Hindlimb muscle (tissue), 1 donor: Measurements from ENCODE around the gene VWA2. TPM values are rescaled to one million over a fixed set of nuclear protein-coding genes. Genes with fewer than 3 reads are reported as not detected.

Experiments used
- DNase-seq: peaks from one replicate; pipeline ENCODE4 v3.0.0-alpha.2; 2013
- polyA plus RNA-seq: library from polyadenylated mRNA; unstranded; fragments of 120-200 nt; gene quantifications from one replicate; pipeline ENCODE4 v1.2.1, GENCODE V29; 2013; ENCODE audit not compliant: insufficient read length

VWA2 gene
- polyA plus RNA-seq, 1 donor = 0.34 TPM

DNA sequence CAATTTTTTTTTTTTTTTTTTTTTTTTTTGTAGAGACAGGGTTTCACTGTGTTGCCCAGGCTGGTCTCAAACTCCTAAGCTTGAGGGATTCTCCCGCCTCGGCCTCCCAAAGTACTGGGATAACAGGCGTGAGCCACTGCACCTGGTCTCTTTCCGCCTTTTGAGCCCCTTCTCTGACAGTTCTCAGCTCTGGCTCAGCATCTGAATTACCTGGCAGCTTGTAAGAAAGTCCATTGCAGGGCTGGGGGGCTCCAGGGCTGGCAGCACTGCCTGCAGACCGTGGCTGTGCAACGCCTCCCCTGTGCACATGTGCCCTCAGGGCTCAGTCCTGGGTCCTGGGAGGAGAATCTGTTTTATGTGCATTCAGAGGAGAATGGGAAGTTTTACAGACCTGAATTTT lies 37.6 kb downstream of the VWA2 start:
- no peak for DNase-seq

DNA sequence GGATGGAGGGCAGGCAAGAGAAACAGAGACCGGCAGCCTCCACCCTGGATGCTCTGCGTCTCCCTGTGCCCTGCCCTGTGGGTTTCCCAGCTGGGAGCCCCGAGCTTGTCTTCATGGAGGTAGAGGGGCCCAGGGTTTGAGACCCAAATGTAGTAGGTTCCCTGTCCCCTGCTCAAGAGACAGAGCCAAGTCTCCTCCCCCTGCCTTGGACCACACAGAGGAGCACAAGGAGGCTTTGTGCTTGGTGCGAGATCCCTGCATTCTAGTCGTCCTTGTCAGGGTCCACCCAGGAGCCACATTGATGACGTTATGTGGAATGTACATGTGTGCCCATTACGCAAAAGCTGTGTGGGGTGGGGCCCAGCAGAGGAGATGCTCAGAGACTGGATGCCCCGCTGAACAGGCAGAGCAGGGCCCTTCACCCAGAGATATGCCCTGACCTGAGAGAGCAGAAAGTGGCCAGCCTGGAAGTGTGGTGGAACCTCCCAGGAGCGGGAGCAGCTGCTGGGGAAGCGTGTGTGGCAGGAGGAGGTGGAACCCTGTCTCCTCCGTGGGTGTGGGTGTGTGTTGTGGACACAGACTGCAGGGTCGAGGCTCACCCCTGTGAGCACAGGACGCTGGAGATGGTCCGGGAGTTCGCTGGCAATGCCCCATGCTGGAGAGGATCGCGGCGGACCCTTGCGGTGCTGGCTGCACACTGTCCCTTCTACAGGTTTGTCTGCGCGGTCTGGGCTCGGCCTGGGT lies 39.3 kb downstream of the VWA2 start:
- no peak for DNase-seq

DNA sequence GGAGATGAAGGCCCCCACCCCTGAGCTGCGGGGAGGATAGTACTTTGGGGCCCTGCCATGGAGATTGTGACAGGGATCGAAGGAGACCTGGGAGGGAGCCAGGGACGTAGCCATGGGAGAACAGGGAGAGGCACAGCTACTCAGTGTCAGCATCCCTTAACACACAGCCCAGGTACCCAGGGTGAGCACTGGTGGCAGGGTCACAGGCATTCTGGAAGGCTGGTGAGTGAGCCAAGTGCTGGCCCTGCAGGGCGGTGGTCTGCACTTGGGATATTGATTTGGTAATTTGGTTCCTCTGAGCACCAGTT lies 39.8 kb downstream of the VWA2 start:
- no peak for DNase-seq

- no peak for DNase-seq
These were observed 40.2 kb downstream of the VWA2 start for GRCh38 chr10:114279289-114279688.

DNA sequence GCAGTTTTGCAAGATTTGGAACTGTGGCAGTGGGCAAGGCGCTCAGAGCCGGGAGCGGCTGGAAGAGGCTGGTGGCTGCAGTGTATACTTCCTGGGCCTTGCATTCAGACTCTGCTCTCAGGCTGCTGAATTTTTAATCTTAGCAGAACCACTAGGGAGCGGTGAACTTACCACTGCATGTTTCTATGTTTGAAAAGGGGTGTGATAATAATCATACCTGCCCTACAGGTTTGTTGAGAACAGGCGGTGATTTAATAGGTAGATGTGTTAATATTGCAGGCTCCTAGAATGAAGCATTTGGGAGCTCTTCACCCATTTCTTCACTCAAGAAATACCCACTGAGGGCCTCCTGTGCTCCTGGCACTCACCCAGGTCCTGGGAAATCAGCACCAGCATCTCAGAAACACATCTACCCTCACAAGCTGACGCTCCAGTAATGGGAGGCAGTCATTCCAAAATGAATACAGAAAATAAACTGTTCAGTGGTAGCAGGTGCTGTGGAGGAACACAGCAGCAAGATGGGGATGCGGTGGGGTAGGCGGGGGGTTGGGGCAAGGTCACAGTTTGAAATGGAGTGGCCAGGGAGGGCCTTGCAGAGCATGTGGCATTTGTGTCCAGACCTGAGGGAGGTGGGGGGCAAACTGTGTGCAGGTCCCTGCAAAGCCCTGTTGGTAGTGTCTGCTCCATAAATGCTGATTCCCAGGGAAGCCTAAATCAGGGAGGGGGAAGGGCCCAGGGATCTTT lies 41.0 kb downstream of the VWA2 start:
- no peak for DNase-seq

- no peak for DNase-seq
These were observed 42.0 kb downstream of the VWA2 start for GRCh38 chr10:114281006-114281405.

DNA sequence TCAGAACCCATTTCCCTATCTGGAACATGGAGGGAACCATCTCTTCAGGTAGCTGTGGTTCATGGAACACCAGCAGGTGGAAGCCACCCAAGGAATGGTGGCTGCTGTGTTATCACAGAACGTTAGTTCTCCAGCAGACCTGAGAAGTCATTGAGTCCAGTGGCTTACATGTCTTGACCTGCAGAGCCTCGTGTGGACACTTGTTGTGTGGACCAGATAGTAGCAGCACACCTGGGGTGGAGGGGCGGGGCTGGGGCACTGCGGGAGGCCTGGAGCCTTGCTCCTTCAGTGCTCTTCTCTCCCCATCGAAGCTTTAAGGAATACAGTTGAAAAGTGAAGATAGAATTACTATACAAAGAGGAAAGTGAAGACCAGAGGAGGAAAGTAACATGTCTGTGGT lies 42.4 kb downstream of the VWA2 start:
- DNase-seq = no peak

DNA sequence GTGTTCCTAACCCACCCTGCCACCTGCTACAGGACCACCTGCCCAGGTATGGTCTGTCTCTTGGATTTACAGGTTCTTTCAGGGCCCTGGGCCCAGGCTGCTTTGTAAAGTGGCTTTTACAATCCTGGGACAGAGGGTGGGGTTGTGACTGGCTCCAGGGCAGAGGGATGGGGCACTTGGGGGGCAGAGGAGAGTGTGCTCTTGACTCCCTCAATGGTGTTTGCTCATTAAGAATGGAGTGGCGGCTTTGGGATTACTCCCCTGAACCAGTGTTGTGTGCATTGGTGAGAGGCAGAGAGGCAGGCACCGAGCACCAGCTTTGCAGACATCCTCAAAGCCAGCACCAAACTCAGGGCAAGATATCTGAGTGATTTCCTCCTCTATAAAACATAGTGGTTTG lies 43.5 kb downstream of the VWA2 start:
- no peak for DNase-seq

DNA sequence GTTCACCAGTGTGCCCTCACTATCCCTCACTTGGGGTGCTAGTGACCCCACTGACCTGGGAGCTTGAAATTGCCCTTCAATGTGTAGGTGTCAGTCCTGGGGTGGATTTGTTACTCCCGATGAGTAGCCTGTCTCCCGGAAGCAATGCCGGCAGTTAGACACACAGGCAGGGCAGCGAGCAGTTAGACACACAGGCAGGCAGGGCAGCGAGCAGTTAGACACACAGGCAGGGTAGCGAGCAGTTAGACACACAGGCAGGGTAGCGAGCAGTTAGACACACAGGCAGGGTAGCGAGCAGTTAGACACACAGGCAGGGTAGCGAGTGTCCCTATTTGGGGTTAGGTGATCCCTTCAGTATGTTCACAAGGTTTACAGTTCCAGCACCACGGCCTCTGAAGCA lies 44.0 kb downstream of the VWA2 start:
- DNase-seq = no peak

DNA sequence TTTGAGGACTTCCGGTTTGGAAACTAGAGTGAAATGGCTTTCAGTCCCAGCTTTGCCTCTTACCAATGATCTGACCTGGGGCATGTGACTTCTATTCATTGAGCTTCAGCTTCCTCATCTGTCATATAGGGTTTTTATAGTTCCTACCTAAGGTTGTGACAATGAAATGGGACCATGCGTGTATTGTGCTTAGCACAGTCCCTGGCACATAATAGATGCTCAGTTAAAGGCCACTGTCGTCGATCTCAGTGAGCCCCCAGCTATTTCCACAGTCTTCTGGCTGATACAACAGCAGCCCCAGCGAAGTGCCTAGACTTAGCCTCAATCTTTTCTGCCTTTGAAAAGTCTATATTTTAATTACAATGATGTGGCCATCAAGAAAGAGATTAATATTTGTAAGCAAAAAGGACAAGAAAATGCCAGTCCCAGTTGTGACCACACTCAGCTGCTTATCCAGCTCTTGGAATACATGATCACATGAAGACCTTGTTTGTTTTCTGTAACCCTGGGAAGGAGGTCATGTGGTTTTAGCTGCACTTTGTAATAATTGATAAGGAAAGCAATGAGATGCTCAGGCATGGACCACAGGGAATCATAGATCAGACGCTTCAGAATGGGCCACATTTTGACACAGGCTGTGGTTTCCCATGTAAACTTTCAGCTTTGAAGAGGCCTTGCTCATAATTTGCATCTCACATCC lies 44.6 kb downstream of the VWA2 start:
- DNase-seq = no peak

DNA sequence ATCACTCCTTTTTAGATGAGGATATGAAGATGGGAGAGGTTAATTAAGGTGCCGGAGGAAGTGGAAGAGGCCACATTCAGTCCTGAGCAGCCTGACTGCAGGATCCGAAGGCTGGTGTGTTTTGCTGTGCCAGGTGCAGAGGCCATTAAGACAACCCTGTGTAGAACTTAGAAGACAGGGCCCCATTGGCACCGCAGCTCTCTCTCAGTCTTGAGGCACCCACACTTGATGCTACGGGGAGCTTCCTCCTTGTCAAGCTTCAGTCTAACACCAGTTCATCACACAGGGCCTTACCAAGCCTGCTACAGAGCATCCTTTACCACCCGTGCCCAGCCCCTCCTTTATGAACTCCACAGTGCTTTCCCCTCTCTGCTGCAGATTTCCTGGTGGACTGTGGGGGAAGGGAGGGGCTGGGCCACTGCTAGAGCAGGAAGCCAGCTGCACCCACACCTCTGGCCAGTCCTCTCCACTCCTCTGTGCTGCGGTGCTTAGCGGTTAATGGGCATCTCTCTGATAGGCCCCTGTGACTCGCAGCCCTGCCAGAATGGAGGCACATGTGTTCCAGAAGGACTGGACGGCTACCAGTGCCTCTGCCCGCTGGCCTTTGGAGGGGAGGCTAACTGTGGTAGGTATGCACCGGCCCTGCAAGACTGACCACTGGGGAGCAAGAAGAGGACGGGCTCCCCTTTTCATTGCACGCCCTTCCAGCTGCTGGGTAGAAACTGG lies 45.5 kb downstream of the VWA2 start:
- DNase-seq = no peak

- DNase-seq = no peak
These were observed 46.9 kb downstream of the VWA2 start for GRCh38 chr10:114285961-114286441.

DNA sequence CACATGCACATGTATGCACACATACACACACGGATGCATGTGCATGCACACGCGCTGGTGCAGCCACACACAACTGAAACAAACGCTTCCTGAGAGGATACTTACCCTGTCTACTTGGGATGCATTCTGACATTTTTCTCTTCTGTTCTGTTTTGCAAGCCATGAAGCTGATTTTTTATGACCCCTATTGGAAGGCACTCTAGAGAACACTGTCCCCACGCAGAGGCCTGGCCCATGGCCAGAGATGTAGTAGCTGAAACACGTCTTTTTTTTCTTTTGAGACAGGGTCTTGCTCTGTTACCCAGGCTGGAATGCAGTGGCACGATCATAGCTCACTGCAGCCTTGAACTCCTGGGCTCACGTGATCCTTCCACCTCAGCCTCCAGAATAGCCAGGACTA lies 47.9 kb downstream of the VWA2 start:
- DNase-seq = no peak

GRCh38 chr10:114288424-114289095 lies 49.5 kb downstream of the VWA2 start:
- DNase-seq = no peak

DNA sequence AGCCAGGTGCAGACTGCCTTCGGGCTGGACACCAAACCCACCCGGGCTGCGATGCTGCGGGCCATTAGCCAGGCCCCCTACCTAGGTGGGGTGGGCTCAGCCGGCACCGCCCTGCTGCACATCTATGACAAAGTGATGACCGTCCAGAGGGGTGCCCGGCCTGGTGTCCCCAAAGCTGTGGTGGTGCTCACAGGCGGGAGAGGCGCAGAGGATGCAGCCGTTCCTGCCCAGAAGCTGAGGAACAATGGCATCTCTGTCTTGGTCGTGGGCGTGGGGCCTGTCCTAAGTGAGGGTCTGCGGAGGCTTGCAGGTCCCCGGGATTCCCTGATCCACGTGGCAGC lies 50.0 kb downstream of the VWA2 start:
- no peak for DNase-seq

DNA sequence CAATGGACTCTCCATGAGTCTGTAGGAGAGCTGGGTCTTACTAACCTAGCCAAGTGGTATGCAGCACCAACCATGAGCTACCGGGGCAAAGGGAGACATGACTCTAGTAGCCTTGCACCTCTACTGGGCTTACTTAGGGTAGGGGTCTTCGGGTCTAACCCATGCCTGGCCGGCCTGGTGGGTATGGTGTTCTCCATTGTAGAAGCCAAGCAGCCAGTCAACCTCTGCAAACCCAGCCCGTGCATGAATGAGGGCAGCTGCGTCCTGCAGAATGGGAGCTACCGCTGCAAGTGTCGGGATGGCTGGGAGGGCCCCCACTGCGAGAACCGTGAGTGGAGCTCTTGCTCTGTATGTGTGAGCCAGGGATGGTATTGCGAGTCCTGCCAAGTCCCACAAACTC lies 51.0 kb downstream of the VWA2 start:
- DNase-seq = no peak

DNA sequence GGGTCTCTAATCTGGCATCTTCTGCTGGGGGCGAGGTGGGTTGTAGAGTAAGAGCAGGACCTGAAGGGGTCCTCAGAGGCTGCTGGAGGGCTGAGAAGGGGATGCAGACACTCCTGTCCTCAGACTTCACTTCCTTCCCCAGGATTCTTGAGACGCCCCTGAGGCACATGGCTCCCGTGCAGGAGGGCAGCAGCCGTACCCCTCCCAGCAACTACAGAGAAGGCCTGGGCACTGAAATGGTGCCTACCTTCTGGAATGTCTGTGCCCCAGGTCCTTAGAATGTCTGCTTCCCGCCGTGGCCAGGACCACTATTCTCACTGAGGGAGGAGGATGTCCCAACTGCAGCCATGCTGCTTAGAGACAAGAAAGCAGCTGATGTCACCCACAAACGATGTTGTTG lies 52.0 kb downstream of the VWA2 start:
- DNase-seq = no peak

GRCh38 chr10:114291516-114291915 lies 52.5 kb downstream of the VWA2 start:
- no peak for DNase-seq

DNA sequence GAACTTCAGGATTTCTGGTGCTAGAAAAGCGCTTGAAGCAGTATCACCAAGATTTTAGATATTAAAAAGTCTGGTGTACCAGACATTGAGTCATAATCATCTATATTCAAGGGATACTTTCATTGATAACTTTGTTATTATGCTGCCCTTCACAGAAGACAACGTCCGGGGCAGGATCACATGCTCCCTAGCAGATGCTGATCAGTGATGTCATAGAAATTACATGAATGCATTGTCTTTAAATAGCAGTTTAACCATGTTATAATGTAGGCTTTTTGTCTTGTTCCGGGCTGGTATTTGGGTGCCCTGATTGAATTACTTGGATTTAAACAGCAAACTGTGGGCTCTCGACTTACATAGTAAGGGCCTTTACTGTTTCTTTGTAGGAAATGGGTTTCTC lies 54.0 kb downstream of the VWA2 start:
- DNase-seq = no peak

DNA sequence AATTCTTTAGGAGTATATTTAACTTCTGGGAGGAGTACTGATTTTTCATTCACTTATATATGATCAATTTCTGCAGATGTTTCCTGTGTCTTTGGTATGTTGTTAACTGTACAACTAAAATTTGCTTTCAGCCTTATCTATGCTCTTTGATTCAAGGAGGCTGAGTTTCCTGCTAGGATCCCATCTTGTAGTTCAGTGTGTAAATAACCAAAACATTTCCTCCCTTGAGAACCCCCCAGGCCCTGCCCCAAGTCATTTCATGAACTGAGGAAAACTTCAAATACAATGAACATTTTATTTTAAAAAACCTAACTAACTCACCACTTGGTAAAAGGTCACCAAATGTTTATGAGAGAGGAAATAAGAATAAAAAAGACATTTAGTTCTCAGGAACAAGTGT lies 55.5 kb downstream of the VWA2 start:
- DNase-seq = no peak

GRCh38 chr10:114295393-114295792 lies 56.3 kb downstream of the VWA2 start:
- DNase-seq = no peak

DNA sequence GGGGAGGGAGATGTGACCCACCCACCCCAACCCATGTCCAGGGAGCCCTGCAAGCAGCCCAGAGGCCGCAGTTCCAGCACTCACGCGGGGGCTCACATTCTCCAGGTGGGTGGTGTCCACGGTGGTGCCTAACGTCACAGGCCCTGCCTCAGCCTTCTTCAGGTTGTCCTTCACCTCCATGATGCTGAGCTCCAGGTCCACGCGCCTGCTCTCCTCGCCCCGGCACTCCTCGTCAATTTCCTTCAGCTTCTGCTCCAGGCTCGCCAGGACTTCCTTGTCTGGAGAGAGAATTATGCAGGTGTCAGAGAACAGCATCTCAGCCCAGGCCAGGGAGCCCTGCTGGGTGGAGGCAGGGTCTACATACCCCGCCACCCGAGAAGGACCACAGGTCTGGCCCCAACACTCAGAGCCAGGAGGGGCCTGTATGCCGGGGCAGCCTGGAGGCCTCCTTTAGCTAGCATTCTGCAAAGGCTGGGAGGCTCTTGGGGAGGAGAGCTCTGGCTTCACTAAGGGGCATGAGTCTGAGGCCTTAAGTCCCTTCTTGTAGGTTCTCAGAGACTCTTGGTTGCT lies 58.2 kb downstream of the VWA2 start:
- no peak for DNase-seq
